Activated CD4-positive, CD25-positive, alpha-beta regulatory T cell (primary cell): ENCODE measurements around the gene TMEM86B.

Experiments
- DNase-seq, 4 experiments: peaks; one replicate each; lab custom pipeline; 2025; lab: John Stamatoyannopoulos, UW

The TMEM86B gene, protein sequence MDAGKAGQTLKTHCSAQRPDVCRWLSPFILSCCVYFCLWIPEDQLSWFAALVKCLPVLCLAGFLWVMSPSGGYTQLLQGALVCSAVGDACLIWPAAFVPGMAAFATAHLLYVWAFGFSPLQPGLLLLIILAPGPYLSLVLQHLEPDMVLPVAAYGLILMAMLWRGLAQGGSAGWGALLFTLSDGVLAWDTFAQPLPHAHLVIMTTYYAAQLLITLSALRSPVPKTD

DNA sequence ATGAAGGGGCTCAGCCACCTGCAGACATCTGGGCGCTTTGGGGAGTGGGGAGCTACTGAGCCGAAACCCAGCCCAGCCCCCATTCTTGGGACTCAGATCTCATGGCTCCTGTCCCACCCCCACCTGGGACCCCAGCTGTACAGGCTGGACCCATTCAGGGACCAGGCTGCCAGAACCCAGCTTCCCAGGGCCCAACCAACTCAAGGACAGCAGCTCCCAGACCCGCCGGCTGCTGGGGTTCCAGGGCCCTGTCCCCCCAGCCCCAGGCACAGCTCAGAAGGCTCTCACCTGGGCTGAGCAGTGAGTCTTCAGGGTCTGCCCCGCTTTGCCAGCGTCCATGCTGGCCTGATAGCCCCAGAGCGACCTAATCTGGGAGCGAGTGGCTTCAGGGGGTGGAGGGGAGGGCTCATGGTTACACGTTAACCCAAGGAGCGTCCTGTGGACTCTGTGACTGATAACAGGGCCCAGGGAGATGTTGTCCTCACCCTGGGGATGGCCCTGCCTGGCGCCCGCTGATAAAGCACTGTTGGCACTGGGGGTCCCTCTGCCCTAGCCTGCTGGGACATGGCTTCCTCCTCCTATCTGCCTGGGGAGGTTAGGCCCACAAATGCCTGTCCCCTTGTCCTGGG is at the start of gene TMEM86B:
Gene TMEM86B (minus strand): TSS at position 361 of the 629 bp plus-strand sequence. CDS start 22 bp downstream, at position 339.
- DNase-seq: no peak

DNA sequence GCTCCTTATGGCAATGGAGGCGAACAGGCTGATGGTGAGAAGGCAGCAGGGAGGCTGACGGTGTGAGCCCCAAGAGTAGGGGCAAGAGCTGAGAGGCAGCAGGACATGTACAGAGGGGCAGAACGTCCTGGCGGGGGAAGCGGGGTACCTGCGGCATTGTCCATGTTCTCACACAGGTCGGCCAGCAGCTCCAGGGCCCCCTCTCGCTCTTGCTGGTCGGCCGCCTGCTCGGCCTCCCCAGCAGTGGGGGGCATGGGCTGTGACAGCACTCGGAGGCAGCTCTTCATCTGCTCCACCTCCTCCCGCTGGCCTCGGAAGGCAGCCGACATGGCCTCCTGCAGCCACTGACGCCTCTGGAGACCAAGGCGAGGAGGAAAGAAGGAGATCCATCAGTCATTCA is 48.9 kb upstream of the TMEM86B start:
- no peak for DNase-seq

DNA sequence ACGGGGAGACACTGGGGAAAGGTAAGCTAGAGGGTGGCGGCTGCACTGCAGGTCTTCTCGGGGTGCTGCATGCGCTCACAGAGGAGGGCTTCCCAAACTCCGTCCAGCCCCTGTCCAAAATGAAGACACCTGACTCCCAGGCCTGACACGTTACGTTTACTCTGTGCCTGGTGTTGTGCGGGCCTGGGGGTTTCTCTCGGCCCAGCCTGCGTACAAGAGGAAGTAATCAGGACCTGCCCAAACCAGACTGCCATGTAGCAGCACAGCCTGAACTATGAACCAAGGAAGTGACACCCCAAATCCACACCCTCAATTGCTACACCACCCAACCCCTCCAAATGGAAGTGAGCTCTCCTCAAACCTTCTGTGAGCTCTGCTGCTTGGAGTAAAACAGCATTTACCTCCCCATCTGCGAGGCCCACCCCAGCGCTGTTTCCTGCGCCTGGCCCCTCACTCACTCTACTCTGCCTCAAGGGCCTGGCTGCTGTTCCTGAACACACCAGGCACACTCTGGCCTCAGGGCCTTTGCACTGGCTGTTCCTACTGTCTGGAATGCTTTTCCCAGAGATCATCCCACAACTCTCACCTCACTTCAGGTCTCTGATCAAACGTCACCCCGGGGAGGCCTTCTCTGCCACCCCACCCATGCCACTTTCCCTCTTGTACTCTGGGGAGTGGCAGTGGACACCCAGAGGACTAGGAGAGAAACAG is 48.3 kb upstream of the TMEM86B start:
- no peak for DNase-seq

DNA sequence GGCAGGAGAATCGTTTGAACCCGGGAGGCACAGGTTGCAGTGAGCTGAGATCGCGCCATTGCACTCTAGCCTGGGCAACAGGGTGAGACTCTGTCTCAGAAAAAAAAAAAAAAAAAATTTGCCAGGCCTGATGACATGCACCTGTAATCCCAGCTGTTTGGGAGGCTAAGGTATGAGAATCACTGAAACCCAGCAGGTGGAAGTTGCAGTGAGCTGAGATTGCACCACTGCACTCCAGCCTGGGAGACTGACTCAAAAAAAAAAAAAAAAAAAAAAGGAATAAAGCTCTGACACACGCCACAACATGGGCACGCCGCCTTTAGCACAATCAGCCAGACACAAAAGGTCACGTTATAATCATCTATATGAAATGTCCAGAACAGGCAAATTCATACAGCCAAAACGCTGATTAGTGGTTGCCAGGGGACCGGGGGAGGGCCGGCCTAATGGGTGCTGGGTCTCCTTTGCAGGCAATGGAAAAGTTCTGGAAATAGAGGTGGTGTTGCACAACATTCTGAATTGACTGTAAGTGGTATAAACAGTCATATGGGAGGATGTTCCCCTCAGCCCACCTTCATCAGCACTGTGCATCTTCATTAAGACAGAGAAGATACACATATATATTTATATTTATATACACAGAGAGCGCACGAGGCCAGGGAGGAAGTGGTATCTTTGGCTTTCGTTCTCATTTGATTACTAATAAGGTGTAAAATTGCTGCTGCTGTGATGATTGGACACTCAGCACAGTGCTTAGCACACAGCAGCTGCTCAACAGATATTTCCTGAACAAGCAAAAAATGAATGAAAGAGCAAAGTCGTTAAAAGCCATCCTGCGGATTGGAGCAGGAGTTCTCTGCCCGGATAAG is 47.5 kb upstream of the TMEM86B start:
- no peak for DNase-seq

DNA sequence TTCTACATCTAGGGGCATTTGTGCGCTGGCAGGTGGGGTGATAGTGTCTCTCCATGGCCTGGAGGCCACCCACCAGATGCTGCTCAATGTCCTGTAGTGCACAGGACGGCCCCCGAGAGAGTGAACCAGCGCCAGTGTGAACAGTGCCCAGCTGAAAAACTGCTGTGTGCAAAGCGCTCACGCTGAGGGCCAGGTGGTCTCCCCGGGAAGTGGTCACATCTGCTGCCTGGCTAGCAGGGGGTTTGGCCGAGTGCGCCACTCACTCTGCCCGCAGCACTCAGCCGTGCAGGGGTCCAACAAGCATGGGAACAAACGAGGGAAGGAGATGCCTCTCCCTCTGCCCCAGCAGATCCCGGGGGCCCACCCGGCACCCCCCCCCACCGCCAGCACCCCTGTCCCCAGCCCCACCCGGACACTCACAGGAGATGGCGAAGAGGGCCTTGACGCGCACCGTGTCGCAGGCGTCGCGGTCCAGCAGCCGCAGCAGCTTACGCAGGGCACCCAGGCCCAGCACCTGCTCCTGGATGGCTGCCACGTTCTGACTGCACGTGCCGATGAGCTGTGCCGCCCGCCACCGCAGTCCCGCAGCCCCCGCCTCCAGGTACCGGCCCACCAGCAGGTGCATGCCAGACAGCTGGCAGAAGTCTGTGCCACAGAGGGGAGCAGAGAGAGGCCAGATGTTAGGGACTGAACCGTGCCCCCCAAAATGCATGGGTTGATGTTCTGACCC is 45.6 kb upstream of the TMEM86B start:
- DNase-seq: no peak

DNA sequence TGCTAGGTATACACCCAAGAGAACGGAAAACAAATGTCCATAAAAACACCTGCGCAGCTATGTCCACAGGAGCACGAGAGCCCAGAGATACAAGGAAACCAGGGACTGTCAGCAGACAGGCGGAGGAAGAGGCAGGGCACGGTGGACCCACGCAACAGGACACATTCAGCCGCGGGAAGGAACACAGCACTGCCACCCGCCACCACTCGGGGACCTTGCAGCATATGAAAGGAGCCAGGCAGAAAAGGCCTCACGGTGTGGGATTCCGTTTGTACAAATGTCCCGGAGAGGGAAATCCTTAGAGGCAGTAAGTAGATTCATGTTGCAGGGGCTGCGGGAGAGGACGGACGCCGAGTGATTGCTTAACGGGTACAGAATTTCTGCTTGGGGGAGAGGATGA is 43.6 kb upstream of the TMEM86B start:
- DNase-seq: no peak

DNA sequence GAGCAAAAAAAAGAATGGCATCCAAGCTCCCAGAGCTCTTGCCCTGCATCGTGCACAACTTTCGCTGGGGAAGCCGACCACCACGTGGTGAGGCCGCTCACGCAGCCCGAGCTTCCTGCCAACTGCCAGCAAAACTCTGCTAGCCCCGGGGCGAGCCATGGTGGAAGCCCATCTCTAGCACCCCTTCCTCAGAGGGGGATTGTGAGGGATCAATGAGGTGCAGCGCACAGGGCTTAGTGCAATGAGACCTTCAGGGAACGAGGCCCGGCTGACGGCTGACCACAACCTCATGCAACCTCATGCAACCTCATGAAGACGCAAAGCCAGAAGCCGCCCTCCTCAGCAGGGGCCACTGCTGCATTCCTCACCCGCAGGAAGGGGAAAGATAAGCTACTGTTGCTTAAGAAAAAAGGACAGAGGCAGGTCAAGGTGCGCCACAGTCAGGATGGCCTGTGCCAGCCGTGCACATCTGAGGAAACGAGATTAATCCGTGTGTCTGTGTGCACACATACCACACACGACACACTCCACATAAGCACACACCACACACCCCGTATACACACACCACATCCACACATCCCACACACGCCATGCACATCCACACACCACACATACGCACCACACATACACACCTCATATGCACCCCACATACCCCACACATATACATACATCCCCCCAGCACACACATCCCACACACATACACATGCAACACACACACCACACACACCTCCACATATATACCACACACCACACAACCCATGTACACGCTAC is 41.8 kb upstream of the TMEM86B start:
- DNase-seq: no peak

DNA sequence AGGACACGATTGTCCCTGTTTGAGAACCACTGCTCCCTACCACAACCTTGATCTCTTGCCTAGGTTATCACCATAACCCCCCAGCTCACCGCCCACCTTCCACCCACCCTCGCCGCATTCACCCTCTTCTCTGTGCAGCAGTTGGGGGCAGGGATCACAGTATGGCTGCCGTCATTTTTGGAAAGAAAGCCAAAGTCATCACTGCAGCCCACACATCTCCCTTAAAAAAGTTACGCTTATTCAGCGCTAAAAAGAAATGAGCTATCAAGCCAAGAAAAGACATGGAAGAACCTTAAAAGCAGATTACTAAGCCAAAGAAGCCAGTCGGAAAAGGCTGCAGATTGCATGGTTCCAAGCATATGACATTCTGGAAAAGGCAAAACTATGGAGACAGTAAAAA is 40.7 kb upstream of the TMEM86B start:
- no peak for DNase-seq

DNA sequence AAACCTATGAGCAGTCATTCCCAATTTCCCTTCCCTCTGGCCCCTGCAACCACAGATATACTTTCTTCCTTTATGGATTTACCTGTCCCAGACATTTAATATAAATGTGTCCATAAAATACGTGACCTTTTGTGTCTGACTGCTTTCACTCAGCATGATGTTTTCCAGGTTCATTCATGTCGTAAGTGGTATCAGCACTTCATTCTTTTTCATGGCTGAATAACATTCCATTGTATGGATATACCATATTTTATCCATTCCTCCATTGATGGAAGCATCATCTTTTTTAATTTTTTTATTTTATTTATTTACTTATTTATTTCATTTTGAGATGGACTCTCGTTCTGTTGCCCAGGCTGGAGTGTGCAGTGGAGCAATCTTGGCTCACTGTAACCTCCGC is 38.3 kb upstream of the TMEM86B start:
- DNase-seq: no peak

DNA sequence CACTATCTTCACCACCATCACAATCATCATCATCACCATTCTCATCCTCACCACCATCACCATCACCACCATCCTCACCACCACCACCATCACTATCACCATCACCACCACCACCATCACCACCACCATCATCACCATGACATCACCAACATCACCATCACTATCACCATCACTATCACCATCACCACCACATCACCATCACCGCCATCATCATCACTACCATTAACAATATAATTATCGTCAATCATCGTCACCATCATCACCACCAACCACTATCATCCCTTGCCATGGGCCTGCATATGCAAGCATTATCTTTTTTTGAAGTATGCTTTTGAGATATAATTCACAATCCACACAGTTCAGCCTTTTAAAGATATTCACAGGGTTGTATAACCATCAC is 37.8 kb upstream of the TMEM86B start:
- DNase-seq: no peak

DNA sequence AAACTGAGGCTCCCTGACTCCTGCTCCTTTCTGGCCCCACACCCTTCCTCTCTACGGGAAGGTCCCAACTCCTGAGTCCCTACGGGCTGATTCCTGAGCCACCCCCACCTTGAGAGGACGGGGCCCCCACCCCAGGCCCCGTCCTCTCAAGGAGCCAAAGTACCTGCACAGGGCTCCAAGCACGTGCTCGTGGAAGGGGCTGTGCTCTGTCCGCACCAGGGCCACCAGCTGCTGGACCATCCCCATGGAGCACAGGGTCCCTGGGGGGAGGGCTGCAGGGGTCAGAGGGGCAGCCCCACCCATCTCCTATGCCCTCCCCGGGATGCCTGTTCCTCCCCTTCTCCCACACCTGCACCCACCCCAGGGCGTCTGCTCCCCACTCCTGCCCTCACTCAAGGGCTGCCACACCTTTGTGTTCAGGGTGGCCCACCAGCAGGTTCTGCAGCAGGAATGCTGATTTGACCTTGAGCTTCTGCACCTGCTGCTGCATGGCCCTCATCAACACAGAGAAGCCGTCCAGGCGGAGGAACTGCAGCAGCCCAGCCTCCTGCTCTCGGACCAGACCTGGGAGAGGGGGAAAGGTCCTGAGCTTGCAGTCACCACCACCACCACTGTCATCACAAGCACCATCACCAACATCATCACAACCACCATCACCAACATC is 37.3 kb upstream of the TMEM86B start:
- no peak for DNase-seq

DNA sequence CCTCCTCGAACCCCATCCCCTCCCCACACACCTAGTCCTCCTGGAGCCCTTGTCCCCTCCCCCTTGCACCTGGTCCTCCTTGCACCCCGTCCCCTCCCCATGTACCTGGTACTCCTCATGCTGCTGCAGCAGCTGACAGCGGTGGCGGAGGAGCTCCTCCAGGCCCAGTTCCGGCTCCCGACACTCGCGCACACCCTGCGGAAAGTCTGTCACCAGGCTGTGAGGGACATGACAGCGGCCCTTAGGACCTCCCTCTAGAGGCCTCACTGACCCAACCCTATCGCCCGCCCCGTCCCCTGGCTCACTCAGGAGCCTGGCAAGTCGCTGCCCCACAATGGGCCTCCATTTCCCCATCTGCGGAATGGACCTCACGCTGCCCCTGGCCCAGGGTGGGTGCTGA is 36.6 kb upstream of the TMEM86B start:
- no peak for DNase-seq

DNA sequence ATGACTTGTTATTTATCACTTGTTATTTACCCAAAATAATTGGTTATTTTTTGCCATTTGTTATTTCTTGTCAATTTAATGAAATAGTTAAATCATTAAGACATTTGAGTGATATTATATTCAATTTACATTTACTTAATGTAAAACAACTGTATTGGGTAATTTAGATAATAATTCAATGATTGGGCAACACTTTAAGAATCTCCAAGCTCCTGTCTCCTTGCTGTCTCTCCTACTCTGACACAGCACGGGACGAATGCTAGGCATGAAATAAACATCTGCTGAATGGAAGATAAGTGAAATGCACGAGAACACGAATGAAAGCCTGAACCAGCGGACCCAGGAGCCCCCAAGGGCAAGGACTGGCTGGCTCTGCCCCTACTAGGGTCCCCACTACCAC is 36.0 kb upstream of the TMEM86B start:
- no peak for DNase-seq

DNA sequence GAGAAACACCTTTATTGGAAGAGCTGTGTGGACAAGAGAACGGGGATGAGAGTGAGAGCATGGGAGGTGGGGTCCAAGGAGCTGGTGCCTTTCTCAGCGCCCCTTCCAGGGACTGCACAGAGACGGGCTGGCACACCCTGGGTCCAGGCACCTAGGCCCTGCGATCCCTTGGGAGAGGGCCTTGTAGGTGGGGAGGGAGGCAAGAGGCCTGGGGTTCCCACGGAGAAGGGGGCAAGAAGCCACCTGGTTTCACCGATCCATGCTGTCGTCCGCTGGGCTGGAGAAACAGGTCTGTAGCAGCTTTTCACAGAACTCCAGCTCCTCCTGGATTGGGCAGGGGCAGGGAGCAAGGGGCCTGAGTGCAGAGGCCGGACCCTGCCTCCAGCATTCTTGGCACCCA is 33.8 kb upstream of the TMEM86B start:
- no peak for DNase-seq

DNA sequence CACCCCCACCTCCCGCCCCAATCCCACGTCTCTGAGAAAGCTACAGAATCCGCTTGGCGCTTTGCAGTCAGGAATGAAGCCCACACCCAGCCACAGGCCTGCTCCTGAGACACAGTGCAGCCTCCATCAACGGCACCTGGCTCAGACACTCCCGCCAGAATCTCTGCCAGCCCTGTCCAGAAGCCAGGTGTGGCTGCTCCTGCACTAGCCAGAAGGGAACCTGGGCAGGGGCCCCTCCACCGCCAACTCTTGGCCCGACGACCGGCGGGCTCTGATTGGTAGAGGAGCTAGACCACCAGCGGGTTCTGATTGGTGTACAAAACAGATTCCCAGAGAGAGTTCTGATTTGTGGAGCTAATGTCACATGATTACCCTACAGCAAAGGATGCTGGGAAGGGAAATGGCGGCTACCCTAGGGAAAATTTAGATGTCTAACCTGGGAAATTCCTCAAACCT is 33.1 kb upstream of the TMEM86B start:
- no peak for DNase-seq

DNA sequence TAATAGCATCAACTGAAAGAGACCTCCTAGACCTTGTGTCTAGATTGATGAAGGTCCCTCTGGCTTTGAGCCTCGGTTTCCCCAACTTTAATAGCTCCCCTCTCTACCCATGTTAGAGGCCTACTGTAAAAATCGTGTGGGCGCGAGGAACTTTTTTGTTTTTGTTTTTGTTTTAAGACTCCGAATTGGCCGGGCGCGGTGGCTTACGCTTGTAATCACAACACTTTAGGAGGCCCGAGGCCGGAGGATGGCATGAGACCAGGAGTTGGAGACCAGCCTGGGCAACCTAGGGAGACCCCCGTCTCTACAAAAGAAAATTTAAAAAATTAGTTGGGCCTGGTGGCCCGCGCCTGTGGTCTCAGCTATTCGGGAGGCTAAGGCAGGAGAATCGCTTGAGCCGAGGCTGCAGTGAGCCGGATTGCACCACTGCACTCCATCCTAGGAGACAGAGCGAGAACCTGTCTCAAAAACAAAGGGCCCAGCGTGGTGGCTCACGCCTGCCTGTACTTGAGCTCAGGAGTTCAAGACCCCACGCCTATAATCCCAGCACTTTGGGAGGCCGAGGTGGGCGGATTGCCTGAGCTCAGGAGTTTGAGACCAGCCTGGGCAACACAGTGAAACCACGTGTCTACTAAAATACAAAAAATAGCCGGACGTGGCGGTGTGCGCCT is 31.1 kb upstream of the TMEM86B start:
- no peak for DNase-seq

DNA sequence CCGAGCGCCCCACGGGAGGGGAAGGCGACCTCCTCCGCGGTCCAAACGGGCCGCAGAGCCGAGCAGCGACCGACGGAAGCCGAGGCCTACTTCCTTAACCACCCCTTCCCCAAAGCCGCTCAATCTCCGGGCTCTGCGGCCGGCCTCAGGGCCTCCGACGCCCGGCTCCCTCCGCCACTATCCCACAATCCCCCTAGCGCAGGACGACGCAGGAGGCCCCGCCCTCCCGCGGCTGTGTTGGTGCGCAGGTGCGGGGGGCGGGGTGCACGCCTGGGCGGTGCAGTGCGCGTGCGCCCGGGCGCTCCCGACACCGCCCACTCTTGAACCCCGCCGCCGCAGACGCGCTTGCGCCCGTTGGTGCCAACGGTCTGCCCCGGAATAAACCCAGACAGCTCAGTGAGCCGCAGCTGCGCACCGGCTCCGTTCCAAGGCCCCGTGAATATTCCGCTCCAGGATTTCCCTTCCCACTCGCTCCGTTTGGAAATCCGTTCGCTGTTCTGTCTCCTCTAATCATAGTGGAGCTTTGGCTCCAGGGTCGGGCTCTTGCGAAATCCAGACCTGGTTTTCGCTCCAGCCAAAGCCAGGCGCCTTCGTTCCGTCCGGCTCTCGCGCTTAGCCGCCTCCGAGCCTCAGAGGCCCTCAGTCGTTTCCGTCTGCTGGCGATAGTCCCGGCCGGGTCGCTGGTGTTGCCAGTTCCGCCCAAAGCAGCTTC is 30.4 kb upstream of the TMEM86B start, which contains the start of gene PPP6R1:
Gene PPP6R1 (minus strand): TSS at position 190 of the 712 bp plus-strand sequence. CDS start 11,914 bp downstream, outside the sequence.
- DNase-seq: peak; percentile 90 to 94 (median 92)

DNA sequence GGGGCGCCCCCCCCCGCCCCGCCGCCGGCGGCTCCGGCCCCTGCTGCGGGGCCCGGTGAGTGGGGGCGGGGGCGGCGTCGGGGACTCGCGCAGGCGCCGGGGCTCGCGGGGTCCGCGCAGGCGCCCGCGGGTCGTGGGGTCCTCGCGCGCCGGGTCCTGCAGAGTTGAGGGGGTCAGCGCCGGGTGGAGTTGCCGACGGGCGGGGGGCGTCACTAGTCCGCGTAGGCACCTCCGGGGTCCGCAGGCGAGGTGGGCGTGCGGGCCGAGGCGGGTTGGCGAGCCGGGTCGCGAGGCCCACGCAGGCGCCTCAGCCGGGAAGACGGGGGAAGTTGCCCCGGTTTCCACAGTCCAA is 29.9 kb upstream of the TMEM86B start:
- peak in 1 of 4 experiments; percentile 52 for DNase-seq
